ENCODE measurements around the gene UNK. TPM values are rescaled to one million over a fixed set of nuclear protein-coding genes. Genes with fewer than 3 reads are reported as not detected.
A peak's percentile ranks its signal among the peaks of the same experiment; 100 is the strongest.
"Not testable (repeated sequence)": the region's sequence is repeated elsewhere in the genome, so short reads cannot be mapped to it uniquely, and the experiment has no call there.

The UNK gene
- total RNA-seq, 1 donor from 2014 or later: 14.8 TPM

DNA sequence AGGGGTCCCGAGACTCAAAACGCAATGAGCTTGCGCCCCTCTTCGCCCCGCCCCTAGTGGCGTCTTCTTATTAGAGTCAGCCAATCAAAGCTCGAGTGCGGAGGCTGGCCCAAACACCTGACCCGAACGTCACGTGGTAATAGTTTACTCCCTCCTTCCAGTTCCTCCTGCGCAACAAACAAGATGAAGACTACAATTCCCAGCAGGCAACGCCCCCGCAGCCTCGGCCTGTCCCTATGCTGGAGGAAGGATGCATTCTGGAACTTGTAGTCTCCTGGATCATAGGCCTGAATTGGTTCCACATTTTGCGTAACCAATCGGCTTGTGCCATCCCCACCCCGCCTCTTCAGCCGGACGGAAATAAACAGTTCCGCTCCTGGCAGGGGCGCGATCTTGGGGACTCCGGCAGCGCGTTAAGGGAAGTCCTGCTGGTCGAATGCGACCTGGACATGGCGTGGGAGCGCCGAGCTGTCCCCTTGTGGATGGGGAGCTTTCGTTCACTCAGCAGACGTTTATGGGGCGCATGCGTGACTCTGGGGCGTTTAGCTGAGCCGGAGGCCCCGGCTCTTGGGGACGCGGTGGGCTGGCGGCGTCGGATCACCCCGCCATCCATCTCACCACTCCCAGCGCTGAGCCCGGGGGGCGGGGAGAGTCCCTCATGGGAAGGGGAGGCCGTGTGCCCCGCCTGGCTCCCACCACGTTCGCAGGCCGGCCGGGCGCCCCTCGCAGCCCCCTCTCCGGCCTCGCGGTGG, 70.9 kb downstream of the UNK start, which contains the start of gene WBP2:
TSS of gene WBP2 (minus strand) at position 26 of the 752 bp plus-strand sequence. CDS start 38 bp downstream, outside the sequence.
- intact Hi-C loops (cut with micrococcal nuclease): no loop called here
- peak; percentile 91 for ATAC-seq
- peak; percentile 97 for DNase-seq

DNA sequence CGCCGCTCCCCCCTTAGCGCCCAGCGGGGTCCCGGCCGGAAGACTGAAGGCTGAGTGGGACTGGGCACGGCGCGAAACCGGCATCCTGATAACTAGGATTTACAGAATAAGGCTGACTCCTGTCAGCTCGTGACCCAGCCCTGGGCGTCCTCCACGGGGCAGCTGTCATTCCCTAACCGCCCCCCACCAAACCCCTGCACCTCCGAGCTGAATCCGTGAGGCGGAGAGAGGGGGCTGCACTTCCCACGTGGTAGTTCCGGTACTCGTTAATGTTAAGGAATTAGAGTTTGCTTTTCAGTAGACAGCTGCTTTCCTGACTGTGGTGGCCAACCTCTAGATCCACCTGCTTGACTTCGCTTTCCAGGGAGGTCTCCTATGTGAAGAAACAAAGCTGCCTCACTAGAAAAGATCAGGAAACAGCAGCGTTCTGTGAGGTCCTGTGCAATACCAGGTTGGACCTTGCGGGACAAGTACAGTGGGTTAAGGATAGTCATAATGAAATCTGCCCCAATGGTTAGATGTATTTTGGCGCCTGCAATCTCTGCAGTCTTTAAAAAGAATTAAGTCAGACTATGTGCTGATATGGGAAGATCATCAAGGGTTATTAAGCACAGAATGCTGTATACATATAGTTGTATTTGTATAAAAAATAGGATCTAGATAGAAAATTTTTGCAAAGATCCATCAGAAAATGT, 71.6 kb downstream of the UNK start:
- intact Hi-C loops (cut with micrococcal nuclease): no loop called here
- ATAC-seq (peak; percentile 61), DNase-seq (no peak)

DNA sequence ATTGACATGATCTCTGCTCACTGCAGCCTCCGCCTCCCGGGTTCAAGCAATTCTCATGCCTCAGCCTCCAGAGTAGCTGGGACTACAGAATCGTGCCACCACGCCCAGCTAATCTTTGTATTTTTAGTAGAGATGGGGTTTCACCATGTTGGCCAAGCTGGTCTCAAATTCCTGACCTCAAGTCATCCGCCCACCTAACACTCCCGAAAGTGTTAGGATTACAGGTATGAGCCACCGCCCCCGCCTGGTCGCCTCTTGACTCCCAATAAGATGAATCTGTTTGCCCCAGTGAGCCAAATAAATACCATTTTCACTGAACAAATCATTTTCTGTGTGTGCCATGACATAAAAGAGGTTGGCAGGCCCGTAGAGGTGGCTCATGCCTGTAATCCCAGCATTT, 74.8 kb downstream of the UNK start:
- peak; percentile 7 for DNase-seq
- ATAC-seq; intact Hi-C loops (cut with micrococcal nuclease): not testable (repeated sequence)

DNA sequence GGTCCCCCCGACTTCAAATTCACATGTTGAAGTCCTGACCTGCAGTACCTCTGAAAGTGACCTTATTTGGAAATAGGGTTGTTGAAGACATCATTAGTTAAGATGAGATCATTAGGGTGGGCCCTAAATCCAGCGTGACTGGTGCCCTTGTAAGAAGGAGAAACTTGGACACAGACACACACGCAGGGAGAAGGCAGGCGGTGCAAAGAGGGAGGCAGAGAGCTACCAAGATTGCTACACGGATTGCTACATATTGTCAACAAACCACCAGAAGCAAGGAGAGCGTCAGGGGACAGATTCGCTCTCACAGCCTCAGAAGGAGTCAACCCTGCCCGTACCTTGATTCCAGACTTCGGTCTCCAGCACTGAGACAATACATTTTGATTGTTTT, 77.3 kb downstream of the UNK start:
- DNase-seq: no peak
- ATAC-seq: peak; percentile 33
- intact Hi-C loops (cut with micrococcal nuclease): no loop called here

DNA sequence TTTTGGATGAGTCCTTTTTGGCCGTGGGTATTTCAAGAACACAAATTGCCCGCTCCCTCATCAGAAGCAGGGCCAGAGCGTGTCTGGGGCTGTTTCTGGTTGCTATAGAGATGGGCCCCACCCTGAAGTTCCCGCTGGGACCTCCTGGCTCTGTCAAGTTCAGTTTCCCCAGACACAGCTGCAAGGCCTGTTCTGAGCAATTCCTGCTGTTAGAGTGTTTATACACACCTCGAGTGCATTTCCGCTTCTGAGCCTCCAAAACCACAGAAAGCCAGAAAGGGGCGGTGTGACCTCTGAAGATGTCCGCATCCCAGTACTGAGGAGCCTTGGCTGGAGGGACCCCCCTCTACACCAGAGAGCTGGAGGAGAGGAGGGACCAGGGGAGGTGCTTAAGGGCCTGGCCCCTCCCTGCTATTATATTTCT, 79.9 kb downstream of the UNK start:
- peak; percentile 89 for ATAC-seq
- intact Hi-C loops (cut with micrococcal nuclease): no loop called here
- DNase-seq: peak; percentile 79

DNA sequence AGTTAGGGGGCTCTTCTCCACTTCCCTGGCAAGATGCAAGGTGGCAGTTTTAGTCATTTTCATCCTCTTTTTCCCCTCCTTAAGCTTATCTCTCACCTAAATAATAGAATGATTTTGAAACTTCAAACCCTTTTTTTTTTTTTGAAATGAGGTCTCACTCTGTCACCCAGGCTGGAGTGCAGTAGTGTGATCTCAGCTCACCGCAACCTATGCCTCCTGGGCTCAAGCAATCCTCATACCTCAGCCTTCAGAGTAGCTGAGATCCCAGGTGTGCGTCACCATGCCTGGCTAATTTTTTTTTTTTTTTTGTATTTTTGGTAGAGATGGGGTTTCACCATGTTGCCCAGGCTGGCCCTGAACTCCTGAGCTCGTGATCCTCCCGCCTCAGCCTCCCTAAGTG, 80.3 kb downstream of the UNK start:
- DNase-seq; intact Hi-C loops (cut with micrococcal nuclease); ATAC-seq: not testable (repeated sequence)

DNA sequence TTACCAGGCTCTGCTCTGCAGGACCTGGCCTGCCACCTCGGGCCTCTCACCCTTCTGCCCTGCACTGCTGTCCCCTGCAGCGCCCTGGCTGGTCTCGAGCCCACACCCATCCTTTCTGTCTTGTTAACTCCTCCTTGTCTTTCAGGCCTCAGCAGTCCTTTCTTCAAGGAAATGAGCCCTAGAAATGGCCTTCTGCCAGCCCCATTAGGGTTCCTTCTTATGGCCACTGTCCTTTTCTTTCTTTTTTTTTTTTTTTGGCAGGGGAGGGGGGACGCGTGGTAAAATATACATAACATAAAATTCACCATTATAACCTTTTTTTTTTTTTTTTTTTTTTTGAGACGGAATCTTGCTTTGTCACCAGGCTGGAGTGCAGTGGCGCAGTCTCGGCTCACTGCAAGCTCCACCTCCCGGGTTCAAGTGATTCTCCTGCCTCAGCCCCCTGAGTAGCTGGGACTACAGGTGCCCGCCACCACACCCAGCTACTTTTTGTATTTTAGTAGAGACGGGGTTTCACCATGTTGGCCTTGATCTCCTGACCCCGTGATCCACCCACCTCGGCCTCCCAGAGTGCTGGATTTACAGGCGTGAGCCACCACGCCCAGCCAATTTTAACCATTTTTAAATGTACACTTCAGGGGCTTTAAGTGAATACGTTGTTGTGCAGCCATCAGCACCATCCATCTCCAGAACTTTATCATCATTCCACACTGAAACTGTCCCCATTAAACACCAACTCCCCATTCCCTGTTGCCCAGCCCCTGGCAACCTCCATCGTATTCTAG, 81.0 kb downstream of the UNK start:
- ATAC-seq; DNase-seq; intact Hi-C loops (cut with micrococcal nuclease): not testable (repeated sequence)

DNA sequence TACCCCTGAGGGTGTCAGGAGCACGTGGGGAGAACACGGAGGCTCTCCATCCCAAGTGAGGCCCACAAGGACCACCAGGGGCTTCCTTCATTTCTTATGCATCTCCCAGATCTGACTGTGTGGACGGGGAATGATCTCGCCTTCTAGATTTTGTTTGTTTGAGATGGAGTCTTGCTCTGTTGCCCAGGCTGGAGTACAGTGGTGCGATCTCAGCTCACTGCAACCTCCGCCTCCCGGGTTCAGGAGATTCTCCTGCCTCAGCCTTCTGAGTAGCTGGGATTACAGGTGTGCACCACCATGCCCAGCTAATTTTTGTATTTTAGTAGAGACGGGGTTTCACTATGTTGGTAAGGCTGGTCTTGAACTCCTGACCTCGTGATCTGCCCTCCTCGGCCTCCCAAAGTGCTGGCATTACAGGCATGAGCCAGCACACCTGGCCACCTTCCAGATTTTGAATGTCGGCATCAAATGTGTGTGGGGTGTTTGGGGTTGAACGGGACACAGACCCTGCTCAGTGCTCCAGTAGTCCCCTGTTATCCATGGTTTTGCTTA, 84.2 kb downstream of the UNK start:
- ATAC-seq; DNase-seq; intact Hi-C loops (cut with micrococcal nuclease): not testable (repeated sequence)

DNA sequence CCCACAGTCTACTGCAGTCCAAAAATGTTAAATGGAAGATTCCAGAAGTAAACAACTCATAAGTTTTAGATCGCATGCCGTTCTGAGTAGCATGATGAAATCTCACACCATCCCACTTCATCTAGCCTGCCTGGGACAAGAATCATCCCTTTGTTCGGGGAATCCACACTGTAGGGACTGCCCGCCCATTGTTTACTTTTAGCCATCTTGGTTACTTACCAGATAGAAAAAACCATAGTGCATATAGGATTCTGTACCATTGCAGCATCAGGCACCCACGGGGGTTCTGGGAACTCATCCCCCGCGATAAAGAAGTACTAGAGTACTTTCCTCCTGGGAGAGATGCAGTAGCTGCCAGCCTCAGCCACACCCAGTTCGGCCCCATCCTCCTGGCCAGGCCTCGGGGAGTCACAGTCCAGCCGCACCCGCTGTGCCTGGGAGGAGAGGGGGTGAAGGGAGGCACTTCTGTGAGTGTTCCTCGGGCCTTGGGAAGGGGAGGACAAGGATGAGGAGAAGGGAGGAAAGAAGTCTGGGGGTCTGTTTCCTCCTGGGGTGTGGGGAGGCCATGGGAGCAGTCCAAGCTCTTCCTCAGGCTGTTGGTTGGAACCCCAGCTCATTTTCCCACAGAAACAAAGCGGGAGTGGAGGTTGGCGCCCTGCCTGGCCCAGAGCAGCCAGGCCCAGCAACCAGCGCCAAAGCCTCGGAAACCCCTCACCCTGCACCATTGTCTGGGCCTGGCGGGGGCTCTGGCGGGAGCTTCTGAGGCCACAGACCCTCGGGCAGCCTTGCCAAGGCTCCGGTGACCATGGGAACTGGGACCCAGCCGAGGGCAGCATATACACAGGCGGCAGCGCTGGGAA, 84.9 kb downstream of the UNK start:
- ATAC-seq (peak; percentile 58), DNase-seq (peak; percentile 80)
- intact Hi-C loops (cut with micrococcal nuclease): no loop called here

DNA sequence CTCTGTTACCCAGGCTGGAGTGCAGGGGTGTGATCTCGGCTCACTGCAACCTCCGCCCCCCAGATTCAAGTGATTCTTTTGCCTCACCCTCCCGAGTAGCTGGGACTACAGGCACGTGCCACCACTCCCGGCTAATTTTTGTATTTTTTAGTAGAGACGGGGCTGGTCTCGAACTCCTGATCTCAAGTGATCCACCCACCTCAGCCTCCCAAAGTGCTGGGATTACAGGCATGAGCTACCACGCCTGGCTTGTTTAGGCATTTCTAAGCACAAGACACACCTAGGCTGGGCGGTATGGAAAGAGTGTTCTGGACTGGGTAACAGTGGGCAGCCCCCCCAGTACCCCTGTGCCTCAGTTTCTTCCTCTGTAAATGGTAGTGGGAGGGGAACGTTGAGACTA, 85.6 kb downstream of the UNK start:
- DNase-seq; intact Hi-C loops (cut with micrococcal nuclease); ATAC-seq: not testable (repeated sequence)

DNA sequence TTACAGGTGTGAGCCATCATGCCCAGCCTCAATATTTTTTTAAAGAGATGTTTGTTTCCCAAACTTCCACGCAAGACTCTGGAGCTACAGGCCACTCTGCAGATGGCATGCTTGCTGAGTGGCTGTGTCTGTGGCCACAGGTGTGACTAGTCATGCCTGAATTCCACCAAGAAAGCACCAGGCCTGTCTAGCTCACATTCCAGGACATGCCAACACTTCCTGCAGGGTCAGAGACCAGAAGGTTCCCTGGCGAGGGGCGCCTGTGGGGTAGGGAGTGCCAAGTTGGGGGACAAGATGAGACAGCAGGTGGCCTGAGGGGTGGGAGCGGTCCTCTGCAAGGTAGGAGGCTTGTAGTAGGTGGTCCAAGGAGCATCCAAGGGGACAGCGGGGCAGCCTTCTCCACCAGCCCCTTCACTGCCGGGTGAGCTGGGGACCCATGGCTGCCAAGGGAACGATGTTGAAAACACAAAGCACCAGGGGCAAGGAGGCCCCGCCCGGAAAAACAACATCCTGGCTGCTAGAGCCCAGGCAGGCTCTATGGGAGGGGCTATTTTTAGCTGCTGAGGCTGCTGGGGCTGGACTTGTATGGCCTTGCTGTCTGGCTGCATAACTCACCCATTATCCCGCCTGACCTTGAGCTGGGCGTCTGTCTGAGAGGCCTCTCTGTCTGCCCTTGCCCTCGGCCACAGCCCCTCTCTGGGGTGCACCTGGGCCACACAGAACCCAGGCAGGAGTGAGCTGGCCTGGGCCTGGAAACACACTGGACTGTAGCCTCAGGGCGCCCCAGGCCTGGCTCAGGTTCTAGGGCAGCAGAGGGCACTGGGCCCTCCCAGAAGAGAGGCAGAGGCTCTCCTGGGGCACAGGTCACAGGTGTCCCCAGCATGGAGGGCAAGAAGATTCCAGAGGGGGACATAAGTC, 88.1 kb downstream of the UNK start:
- DNase-seq (peak; percentile 87), ATAC-seq (peak; percentile 63)
- intact Hi-C loops (cut with micrococcal nuclease): no loop called here

DNA sequence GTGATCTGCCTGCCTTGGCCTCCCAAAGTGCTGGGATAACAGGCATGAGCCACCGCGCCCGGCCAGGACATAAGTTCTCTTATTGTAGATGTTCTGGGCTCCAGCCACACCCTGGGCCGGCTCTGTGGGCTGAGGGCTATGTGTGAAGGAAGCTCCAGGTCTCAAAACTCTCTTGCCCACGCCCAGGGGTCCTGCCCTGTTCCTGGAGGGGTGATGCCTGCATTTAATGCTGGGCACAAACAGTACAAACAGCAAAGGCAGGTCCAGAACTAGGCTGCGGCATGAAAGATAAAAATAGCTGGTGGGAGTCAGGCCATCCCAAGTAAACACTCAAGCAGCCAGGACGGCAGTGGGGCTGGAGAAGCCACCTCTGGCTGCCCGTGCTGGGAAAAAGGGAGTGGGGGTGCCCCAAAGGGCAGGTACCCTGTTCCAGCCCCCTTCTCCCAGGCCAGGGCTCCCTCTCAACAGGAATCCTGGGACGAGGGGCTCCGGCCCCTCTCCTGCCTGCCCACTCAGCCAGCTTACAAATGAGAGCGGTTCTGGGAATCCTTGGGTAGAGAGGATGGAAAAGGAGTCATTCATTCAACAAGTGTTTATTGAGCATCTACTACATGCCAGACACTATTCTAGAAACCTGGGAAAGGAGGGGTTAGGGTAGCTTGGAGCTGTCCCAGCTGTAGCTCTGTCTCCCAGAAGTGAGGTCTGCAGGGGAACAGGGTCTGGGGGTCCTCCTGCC, 89.1 kb downstream of the UNK start:
- intact Hi-C loops (cut with micrococcal nuclease): no loop called here
- DNase-seq (no peak), ATAC-seq (peak; percentile 2)

DNA sequence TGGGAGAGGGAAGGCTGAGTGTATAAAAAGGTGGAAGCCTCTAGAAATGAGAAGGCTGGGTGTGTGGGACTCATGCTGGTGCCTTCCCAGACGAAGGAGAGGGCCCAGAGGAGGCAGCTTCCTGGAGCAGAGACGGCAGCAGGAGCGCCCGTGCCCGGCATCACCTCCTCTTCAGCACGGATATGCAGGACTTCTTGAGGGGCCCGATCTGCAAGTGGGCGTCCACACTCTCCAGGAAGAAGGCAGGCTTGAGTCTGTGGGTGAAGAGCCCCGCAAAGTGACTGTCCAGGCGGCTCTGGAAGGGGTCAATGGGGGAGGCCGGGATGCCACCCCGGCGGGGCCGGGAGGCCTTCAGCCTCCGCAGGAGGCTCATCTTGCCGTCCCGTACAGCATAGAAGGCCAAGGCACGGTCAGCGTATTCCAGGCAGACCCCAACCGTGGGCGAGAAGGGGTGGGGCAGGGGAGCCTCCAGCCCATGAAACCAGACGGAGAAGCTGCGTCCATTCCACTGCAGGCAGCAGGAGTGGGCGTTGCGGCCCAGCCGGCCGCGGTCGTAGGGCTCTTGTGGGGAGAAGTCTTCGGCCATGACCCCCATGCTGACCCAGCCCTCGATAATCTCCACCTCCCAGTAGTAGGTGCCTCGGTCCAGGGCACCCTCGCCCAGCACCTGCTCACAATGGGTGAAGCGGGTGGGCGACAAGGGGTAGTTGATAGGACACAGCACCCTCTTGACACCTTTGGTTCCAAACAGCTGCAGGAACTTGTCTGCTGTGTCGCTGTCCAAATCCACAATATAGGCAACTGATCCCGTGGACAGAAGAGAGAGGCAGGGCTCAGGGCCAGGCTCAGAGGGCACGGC, 89.9 kb downstream of the UNK start:
- ATAC-seq (no peak), DNase-seq (peak; percentile 31)
- intact Hi-C loops (cut with micrococcal nuclease): no loop called here

All from left ventricle myocardium superior (tissue), 1 donor.